GM21737 (cell line): ENCODE data around the gene SEMA6B.
"Not testable (repeated sequence)": the region's sequence is repeated elsewhere in the genome, so short reads cannot be mapped to it uniquely, and the experiment has no call there.

Source experiments
- ATAC-seq: cut with Tn5 transposase; IDR thresholded peaks from one replicate; pipeline ENCODE4 v1.9.1; 2021; ENCODE audit warnings: mild to moderate bottlenecking, moderate library complexity; ENCODE audit not compliant: unreplicated experiment

The SEMA6B gene

DNA sequence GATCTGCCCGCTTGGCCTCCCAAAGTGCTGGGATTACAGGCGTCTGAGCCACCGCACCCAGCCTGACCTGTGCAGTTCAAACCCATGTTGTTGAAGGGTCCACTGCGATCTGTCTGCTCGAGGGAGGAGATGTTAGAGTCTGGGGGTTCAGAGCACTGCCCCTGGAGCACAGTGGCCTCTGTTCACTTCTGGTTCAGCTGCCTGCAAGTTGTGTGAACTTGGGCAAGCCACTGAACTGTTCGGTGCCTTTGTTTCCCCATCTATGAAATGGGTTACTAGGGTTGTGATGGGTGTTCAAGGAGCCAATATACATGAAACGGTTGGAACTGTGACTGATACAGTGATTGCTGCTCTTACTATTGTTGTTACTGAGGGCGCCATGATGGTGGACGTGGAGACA lies 26.1 kb downstream of the SEMA6B start:
- no peak for ATAC-seq

DNA sequence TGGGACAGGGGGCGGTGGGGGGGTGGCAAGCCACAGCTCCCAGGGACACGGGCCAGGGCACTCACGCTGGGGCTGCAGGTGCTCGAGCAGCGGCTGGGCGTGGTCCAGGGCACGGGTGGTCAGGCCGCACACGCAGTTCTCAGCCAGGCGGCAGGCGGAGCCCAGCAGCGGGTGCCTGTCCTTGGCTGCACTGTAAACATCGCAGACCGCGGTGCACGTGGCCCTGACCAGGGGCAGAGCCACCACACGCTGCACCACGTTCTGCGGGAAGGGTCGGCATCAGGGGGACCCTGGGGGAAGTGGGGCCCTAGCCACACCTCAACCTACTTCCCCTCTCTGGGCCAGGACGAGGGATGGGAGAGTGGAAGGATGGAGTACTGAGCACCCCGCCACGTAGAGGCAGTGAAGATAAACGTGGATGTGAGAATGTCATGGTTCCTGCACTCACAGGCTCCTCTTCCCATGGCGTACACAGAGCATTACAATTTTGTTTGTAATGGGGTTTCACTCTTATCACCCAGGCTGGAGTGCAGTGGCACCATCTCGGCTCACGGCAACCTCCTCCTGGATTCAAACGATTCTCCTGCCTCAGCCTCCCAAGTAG lies 27.8 kb downstream of the SEMA6B start:
- ATAC-seq, result no peak

DNA sequence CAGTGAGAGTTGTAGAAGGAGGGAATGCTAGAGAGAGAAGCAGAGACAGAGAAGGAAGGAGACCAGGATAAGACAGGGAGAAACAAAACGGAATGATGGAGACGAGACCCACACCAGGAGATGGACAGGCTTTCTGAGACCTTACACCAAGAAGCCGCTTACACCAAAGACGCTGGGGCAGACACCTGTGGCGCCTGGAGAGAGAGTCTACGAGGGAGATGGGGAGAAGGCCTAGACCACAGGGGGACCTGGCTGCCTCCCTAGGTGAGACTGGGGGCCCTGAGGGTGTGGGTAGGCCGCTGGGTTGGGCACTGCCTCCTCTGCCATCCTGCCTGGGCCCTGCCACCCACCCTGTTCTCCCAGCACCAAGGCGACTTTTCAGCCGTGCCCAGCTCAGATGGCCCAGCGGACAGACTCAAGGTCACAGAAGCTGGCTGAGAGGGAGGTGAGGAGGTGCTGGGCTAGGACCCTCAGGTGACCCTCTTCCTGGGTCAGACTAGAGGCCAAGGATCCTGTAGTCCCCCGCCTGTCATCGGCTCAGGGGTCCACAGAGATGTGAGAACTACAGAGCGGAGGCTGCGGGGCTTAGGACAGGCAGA lies 29.5 kb downstream of the SEMA6B start:
- ATAC-seq, result no peak

DNA sequence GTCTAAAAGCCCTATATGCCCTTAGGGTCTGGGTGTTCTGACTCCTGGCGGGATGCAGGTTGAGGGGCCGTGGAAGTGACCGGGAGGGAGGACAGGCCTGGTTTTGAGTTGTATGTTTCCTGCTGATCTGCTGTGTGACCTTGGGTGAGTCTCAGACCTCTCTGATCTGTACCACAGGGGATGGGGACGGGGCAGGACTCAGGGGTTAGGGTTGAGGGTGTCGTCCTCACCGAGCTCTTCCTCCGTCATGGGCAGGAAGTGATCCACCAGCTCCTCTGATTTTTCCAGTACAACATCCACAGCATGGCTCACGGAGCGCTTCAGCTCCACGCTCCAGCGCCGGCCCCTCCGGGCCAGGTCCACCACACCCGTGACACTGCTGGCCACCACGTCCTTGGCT lies 30.6 kb downstream of the SEMA6B start:
- no peak for ATAC-seq

DNA sequence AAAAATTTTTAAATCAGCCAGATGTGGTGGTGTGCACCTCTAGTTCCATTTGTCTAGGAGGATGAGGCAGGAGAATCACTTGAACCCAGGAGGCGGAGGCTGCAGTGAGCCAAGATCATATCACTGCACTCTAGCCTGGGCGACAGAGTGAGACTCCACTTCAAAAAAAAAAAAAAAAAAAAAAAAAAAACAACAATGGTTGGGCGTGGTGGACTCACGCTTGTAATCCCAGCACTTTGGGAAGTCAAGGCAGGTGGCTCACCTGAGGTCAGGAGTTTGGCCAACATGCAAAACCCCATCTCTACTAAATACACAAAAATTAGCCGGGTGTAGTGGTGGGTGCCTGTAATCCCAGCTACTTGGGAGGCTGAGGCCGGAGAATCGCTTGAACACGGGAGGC lies 32.1 kb downstream of the SEMA6B start:
- ATAC-seq, result not testable (repeated sequence)

DNA sequence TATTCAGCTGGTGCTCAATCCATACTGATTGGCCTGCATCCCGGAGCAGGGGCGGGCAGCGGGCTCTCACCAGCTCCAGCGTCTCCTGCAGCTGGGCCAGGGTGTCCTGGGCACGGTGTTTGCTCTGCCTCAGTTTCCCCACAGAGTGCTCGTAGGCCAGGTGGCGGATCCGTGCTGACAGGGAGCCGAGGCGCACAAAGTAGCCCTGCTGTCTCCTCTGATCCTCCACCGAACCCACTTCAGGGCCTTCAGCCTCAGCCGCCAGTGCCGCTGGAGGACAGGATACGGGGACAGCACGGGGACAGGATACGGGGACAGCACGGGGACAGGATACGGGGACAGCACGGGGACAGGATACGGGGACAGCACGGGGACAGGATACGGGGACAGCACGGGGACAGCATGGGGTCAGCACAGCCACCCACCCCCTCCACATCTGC lies 33.9 kb downstream of the SEMA6B start:
- ATAC-seq, result no peak

DNA sequence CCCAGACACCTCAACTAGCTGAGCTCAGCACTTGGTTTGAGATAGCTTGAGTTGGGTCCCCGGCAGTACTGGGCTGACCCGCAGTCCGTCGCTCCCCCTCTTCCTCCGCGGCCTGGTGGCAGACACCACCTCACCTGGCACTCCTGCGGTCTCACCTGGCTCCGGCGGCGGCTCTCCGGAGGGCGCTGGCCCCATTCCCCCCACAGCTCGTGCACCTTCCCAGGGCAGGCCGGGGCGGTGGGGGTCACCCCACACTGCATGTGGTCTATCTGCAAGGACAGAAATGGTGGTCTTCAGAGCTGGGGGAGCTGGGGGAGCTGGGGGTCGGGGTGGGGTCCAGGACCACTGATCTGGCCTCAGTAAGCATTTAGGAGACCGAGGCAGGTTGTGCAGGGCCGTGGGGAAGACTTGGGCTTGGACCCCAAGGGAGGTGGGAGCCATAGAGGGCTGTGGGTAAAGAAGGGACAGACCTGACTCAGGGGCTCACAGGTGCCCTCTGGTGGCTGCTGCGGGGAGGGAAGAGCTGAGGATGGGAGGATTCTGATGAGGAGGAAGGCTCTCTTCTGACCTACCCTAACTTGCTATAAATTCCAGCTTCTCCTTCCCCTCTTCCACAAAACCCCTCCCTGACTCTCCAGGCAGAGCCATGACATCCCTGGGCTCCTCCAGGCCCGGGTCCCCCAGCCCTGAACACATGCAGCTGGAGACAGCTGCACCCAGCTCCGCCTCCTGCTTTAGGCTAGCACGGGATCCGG lies 34.5 kb downstream of the SEMA6B start:
- ATAC-seq, result no peak

DNA sequence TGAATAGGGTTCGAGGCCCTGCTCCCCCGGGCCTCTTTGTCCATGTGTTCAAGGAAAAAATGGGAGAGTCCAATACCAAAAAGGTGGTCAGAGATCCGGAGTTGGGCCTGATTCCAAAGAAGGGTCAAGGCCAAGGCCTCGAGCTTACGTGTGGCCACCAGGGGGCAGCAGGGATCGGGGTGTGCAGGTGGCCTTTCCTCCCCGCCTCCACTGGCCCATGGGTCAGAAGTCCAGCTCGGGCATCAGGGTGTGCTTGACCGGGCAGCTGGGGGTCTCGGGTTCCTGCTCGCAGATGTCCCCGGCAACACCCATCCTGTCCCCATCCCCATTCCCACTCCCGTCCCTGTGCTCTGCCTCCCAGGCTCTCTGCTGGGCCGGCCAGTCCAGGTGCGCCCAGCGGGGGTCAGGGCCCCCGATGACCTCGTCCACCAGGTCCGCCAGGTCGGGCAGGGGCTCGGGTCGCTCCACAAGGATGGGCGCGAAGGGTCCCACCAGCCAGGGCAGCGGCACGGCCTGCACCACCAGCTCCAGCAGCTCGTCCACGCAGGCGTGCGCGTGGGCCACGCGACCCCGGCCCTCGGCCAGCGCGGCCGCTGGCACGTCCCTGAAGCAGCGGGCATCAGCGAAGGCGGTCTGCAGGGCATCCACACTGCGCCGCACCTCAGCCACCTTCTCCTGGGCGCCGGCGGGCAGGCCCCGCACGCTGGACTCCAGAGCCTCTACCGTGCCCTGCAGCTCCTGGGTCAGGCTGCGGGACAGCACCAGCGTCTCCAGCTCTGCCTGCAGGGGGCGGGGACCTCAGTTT lies 36.0 kb downstream of the SEMA6B start:
- ATAC-seq, result no peak

DNA sequence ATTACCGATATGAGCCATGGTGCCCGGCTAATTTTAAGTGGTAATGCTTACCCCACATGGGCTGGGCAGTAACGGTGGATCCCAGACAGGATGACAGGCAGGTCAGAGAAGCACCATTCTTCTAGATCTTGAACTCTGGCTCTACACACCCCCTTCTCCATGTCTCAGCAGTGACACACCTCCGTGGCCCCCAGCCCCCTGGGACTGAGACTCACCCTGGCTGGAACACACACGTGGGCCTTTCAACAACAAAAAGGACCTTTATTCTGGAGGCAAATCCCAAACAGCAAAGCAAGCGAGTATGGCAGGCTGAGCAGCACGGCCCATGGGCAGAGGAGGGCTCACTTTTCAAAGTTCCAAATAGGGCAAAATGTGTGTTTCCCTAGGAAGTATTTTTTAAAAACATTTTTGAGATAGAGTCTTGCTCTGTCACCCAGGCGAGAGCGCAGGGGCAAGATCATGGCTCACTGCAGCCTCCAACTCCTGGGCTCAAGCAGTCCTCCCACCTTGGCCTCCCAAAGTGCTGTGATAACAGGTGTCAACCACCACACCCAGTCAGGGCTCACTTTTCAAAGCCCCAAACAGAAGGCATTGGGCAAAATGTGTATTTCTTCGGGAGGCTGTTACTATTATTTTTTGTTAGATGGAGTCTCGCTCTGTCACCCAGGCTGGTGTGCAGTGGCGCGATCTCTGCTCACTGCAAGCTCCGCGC lies 37.0 kb downstream of the SEMA6B start:
- no peak for ATAC-seq

DNA sequence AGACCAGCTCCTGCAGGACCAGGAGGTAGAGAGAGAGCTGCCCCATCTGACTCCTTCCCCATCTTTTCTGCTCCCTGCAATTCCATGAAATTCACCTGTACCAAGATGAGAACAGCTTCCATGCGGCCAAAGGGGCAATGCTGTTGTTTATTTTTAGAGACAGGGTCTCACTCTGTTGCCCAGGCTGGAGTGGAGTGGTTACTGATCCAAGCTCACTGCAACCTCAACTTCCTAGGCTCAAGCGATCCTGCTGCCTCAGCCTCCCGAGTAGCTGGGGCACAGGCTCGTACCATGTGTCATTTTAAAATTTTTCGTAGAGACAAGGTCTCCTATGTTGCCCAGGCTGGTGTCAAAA lies 37.6 kb downstream of the SEMA6B start:
- no peak for ATAC-seq

DNA sequence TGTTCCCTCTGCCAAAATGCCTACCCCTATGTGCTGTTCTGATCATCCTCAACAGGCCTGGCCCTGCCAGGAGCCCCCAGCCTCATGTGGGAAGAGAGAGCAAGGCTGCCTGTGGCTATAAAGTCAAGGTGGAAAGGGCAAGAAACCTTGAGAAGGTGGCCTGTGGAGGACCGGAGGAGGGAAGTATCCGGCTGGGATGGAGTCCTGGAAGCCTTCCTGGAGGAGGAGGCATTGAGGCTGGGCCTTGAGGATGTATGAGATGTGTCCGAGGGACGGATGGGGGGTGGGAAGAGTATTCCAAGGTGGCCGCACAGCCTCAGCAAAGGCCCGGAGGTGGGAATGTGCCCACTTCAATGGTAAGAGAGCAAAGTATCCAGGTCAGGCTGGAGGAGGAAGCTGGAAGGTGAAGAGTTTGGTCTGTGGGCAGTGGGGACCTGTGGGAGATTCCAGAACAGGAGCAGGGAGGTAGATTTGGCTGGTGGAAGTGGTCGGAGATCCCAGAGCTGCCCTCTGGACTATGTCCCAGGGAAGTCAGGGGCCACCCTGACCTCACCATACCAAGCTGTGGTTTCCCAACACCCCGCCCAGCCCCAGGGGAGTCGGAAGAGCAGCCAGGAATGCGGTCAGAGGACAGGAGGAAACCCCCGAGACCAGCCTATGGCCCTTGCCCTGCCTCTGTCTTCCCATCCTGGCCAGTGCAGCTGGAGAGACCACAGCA lies 38.2 kb downstream of the SEMA6B start:
- ATAC-seq, result no peak

DNA sequence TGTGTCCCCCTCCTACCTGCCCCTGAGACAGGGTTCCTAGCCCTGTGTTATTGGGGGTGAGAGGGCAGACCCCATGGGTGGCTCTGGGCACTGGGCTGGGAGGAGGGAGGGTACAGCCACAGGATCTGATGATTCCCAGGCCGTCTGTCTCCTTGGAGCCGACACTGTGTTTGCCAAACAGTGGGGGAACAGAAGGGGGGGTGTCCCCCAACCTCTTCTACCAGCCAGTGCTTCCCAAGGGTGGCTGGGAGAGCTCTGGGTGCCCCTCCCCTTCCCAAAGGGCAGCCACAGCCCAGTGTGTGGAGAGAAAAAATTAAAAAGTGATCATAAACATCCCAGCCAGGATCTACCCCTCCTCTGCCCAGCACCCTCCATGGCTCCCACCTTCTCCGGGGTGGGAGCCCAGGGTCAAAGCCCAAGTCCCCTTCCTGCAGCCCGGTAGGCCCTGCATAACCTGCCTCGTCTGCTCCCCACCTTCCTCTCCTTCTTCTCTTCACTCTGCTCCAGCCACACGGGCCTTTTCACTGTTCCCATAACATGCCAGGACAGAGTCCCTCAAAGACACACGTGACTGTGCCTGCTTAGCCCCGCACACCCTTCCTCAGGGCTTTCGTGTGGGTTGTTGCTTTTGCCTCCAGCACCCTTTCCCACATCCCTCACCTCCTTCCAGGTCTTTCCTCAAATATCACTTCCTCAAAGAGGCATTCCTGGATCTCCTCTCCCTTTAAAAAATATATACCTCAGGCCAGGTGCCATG lies 39.8 kb downstream of the SEMA6B start:
- ATAC-seq, result no peak

DNA sequence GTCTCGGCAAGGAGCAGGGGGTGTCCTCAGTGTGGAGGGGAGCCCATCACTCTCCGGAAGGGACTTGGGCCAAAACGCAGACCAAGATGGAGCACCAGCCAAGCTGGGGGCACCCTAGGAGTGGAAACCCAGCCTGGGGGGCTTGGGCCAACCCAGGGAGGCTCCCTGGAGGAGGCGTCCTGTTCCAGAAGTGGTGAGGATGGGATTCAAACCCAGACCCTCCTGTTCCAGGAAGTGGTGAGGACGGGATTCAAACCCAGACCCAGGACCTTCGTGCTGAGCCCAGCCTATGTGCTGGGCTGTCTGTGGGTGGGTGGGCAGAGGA lies 40.4 kb downstream of the SEMA6B start:
- no peak for ATAC-seq

DNA sequence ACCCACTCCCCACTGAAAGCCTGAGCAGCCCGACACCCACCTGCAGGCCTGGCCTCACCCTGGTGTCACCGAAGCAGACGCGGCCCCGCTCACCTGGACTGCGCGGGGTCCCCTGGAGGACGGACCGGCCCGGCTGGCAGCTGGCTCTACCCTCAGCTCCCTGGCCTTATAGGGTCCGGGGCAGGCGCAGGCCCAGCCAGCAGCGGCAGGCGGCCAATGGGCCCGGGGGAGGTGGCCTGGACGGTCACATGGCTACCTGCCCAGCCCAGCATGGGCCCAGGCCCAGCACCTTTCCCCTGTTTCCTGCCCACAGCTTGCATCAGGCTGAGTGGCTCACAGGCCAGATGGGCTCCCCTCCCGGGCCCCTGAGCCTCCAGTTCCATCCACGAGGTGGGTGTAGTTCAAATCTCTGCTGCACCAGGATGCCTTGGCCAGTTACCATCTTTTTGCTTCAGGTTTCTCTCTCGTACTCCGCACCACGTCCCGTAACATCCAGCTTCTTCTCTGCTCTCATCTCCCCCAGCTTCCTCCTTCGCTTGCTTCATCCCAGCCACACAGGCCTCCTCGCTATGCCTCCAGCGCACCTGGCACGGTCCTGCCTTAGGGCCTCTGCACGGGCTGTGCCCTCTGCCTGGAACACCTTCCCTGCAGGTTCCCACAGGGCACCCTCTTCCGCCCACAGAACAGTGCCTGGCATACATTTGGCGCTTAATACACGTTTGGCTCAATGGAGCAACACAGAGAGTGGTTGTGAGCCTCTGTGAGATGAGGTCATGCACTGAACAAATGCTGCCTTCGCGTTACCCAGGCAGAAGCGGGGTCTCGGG lies 40.9 kb downstream of the SEMA6B start, which contains the start of gene PLIN4:
TSS of gene PLIN4 (minus strand) at position 142 of the 827 bp plus-strand sequence. CDS start 214 bp downstream, outside the sequence.
- ATAC-seq, result no peak

DNA sequence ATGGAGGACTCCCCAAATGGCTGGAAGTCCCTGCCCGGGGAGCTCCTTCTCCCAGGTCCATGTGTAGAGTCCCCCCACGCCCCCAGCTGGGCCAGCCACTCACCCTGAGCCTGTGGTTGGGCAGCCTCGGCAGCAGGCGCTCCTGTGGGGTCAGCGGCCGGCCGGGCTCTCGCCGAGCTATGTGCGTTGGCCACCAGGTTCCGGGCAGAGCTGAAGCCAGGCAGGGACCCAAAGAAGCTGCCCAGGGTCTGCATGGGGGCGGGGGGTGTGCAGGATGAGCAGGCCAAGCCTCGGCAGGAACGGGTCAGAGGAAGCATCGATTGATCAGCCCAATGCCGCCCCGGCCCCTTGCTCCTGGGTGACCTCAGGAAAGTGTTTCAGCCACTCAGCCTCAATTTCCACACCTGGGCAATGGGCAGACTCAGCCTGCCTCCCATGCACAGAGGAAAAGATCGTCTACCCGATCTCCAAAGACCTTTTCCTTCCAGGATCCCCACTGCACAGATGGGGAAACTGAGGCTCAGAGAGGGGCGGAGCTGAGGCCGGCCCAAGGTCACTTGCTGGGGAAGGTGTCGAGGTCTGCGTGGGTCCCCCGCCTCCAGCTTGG lies 41.9 kb downstream of the SEMA6B start:
- ATAC-seq, result no peak

DNA sequence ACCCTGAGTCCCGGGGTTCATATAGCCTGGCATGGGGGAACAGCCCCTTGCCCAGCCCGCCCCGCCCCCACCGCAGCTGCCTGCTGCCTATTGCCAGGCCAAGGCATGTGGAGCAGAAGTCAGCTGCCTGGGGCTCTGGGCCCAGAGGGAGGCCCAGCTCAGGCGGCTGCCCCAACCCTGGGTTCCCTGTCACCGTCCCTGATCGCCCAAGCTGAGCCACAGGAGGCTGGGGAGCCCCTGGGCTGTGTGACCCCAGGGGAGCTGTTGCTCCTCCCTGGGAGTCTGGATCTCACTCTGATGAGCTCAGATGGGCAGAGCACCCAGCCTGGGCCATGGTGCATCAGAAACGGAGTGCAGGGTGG lies 42.6 kb downstream of the SEMA6B start:
- ATAC-seq, result no peak

DNA sequence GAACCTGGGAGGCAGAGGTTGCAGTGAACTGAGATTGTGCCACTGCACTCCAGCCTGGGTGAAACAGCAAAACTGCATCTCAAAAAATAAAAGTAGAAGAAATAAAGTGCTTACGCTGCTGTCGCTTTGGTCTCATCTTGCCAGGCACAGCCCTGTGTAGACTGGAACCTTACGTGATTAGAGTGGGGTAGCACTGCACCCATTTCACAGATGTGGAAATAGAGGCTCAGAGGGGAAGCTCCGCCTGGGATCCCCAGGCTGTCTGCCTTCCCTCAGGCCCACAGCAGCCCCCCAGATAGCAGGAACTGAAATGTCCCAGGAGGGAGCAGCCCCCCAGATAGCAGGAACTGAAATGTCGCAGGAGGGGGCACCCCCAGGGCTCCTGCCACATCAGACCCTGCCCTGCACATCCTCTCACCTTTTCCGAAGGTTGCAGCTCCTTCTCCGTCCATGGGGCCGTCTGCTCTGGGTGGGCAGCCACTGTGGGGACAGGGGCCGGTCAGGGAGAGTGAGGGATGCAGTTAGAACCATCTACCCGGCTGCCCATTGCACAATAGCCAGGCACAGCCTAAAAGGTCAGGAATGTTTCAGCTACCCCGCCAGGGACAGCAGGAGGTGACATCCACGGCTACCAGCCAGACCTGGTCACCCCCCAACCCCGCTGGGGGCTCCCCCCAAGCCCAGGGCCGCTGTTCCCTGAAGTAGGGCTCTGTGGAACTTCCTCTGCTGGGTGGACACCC lies 43.1 kb downstream of the SEMA6B start:
- no peak for ATAC-seq

DNA sequence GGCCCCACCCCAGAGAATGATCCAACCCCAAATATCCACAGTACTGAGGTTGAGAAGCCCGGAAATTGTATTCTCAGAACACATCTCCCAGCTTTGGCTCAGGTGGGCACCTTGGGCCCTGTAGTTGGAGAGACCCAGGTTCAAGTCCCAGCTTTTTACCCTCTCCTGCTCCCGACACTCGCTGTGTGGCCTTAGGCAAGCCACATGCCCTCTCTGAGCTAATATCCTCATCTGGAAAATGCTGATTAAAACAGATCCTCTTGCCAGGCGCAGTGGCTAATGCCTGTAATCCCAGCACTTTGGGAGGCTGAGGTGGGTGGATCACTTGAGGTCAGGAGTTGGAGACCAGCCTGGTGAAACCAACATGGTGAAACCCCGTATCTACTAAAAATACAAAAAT lies 43.8 kb downstream of the SEMA6B start:
- no peak for ATAC-seq
